Natural killer cell treated with Interleukin-12 subunit alpha and Interleukin-12 subunit beta and Interleukin-15 and Interleukin-18, amount 100 ng/mL, for 72 hours (primary cell): ENCODE measurements around the gene OR6C3. TPM values are rescaled to one million over a fixed set of nuclear protein-coding genes. Genes with fewer than 3 reads are reported as not detected.

Experiments
- total RNA-seq, 2 donors: library from RNA; stranded (reverse); gene quantifications; one replicate each; pipeline ENCODE4 v1.2.3, GENCODE V29; 2022

The OR6C3 gene
- total RNA-seq, 2 donors from 2014 or later = not detected

Other genes starting within 250 kb of the OR6C3 start
- not detected for gene OR9K2, start 204.3 kb upstream of the OR6C3 start, total RNA-seq
- gene OR10A7, start 109.7 kb upstream of the OR6C3 start, total RNA-seq = not detected
- gene OR6C74, start 86.1 kb upstream of the OR6C3 start, total RNA-seq = not detected
- gene OR6C6, start 34.2 kb upstream of the OR6C3 start, total RNA-seq = not detected
- not detected for gene OR6C1, start 16.4 kb upstream of the OR6C3 start, total RNA-seq
- not detected for gene OR6C75, start 32.2 kb downstream of the OR6C3 start, total RNA-seq
- gene OR6C65, start 69.8 kb downstream of the OR6C3 start, total RNA-seq = not detected
- gene OR6C76, start 95.5 kb downstream of the OR6C3 start, total RNA-seq = not detected
- not detected for gene OR6C2, start 113.3 kb downstream of the OR6C3 start, total RNA-seq
- gene OR6C70, start 139.4 kb downstream of the OR6C3 start, total RNA-seq = not detected
- not detected for gene OR6C68, start 161.6 kb downstream of the OR6C3 start, total RNA-seq
- not detected for gene OR6C4, start 218.9 kb downstream of the OR6C3 start, total RNA-seq
- gene OR2AP1, start 241.7 kb downstream of the OR6C3 start, total RNA-seq = not detected